ENCODE results near the gene SORBS1. TPM values are rescaled to one million over a fixed set of nuclear protein-coding genes. Genes with fewer than 3 reads are reported as not detected.

SORBS1 gene
- total and polyA plus RNA-seq, 4 donors, result 13.1 to 68.9 (median 44.0) TPM

DNA sequence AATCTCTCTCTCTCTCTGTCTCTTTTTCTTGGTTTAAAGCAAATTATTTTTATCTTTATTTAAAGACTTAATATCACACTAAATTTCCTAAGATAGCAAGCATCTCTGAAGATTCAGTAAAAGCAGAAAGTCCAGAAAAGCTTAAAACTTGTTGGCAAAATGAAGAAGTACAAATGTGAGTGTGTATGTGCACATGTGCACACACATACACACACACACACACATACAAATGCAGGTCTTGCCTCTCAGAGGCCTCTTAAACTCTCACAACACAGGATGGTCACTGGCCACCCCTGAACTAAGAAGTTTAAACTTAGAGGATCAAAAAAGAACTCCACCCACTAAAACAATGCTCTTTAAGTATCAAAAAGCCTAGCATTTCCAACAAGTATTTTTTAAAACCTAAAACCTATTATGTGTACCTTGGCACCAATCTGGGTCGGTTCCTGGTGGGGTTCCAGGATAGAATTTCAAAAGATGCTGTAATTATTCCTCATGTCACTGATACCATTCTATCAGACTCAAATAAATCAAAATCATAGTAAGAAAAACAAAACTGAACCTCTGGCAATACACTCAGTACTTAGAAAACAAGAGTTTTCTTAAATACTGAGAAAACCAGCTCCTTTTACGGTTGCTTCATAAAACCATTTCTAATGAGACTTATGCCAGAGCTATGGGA is 55.0 kb downstream of the SORBS1 start:
- TF ChIP-seq, protein P1, sequence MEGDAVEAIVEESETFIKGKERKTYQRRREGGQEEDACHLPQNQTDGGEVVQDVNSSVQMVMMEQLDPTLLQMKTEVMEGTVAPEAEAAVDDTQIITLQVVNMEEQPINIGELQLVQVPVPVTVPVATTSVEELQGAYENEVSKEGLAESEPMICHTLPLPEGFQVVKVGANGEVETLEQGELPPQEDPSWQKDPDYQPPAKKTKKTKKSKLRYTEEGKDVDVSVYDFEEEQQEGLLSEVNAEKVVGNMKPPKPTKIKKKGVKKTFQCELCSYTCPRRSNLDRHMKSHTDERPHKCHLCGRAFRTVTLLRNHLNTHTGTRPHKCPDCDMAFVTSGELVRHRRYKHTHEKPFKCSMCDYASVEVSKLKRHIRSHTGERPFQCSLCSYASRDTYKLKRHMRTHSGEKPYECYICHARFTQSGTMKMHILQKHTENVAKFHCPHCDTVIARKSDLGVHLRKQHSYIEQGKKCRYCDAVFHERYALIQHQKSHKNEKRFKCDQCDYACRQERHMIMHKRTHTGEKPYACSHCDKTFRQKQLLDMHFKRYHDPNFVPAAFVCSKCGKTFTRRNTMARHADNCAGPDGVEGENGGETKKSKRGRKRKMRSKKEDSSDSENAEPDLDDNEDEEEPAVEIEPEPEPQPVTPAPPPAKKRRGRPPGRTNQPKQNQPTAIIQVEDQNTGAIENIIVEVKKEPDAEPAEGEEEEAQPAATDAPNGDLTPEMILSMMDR (IDR thresholded peaks at IDR 0.05; ENCODE audit: control extremely low read depth, extremely low read depth), result no peak
- Histone ChIP-seq H3K27me3 (ENCODE audit: control insufficient read depth in 3 of 3, insufficient read depth in 3 of 3, low read length in 2 of 3) (no peaks in the 10 kb centered on the region), H3K4me1 (ENCODE audit: control insufficient read depth in 5 of 5, insufficient read depth in 5 of 5, low read length in 5 of 5) (peaks cover 3 to 35% (median 14%) of the 10 kb centered on the region in 5 donors), H3K36me3 (ENCODE audit: control insufficient read depth in 4 of 4, insufficient read depth in 4 of 4, low read length in 4 of 4) (no peaks in the 10 kb centered on the region), H3K9ac (ENCODE audit: insufficient read depth in 1 of 2, low read length in 2 of 2) (no peak overlapping the region), H3K4me3 (no peak overlapping the region), H3K9me3 (ENCODE audit: control insufficient read depth in 4 of 4, insufficient read depth in 3 of 4, low read length in 3 of 4) (no peaks in the 10 kb centered on the region), H3K27ac (ENCODE audit: low read depth in 1 of 2, low read length in 1 of 2) (peak overlapping the region in 1 of 2 donors; percentile 47)
- ATAC-seq (ENCODE audit: insufficient read depth, low FRiP score), result no peak
- WGBS, 2 donors, result 60 to 76% methylated on average over 2 of the region's 2 CpGs
- no peak for DNase-seq

DNA sequence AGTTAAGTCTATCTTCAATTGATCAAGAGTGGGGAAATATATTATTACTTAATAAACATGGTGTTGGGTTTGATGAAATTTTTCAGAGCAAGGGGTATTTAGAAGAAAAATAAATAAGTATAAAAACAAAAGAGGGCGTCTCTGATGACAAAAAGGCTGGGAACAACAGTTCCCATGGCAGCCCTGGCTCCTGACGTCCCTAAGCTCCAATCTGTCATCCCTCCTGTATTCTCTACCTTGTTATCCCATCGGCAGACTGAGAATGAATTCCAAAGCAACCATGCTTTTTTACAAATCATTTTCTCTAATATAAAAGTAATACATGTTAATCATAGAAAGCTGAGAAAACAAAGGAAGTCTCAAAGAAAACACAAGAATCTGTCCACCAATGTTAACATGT is 55.5 kb downstream of the SORBS1 start:
- Histone ChIP-seq H3K9me3 (ENCODE audit: control insufficient read depth in 4 of 4, insufficient read depth in 3 of 4, low read length in 3 of 4) (no peaks in the 10 kb centered on the region), H3K4me3 (no peak overlapping the region), H3K4me1 (ENCODE audit: control insufficient read depth in 5 of 5, insufficient read depth in 5 of 5, low read length in 5 of 5) (peaks cover 3 to 35% (median 14%) of the 10 kb centered on the region in 5 donors), H3K36me3 (ENCODE audit: control insufficient read depth in 4 of 4, insufficient read depth in 4 of 4, low read length in 4 of 4) (no peaks in the 10 kb centered on the region), H3K27me3 (ENCODE audit: control insufficient read depth in 3 of 3, insufficient read depth in 3 of 3, low read length in 2 of 3) (no peaks in the 10 kb centered on the region), H3K27ac (ENCODE audit: low read depth in 1 of 2, low read length in 1 of 2) (no peak overlapping the region), H3K9ac (ENCODE audit: insufficient read depth in 1 of 2, low read length in 2 of 2) (no peak overlapping the region)
- WGBS, 2 donors, result 67 to 78% methylated on average over 3 of the region's 3 CpGs
- DNase-seq, result no peak
- no peak for ATAC-seq (ENCODE audit: insufficient read depth, low FRiP score)
- TF ChIP-seq, protein P1 (IDR thresholded peaks at IDR 0.05; ENCODE audit: control extremely low read depth, extremely low read depth), result no peak

DNA sequence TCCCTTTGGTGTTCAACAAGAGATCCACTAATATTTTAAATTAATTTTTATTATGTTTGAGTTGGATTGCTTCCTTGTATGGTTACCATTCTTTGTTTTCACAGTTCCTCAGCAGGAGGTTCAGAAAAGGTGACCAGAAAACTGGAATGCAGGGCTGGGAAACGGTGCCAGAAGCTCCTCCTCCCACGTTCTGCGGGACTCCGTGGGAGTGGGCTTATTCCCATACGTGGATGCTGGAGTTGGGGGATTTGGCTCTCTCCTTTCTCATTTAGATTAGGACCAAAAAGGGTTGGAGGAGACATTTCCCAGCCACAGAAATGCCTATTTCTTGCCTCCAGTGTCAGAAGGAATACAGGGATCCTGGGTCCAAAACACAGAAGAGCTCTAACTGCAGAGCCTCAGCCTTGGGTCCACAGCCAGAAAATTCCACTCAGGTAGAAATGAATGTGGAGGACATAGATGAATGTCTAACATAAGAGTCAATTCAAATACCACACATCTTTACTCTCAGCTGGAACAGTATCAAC is 56.0 kb downstream of the SORBS1 start:
- no peak for DNase-seq
- no peaks in the 10 kb centered on the region for H3K9me3 ChIP-seq (ENCODE audit: control insufficient read depth in 4 of 4, insufficient read depth in 3 of 4, low read length in 3 of 4)
- peak overlapping the region; percentile 66 to 76 for H3K27ac ChIP-seq (ENCODE audit: low read depth in 1 of 2, low read length in 1 of 2)
- no peak for ATAC-seq (ENCODE audit: insufficient read depth, low FRiP score)
- H3K4me1 ChIP-seq (ENCODE audit: control insufficient read depth in 5 of 5, insufficient read depth in 5 of 5, low read length in 5 of 5), result peaks cover 3 to 35% (median 14%) of the 10 kb centered on the region in 5 donors
- no peaks in the 10 kb centered on the region for H3K27me3 ChIP-seq (ENCODE audit: control insufficient read depth in 3 of 3, insufficient read depth in 3 of 3, low read length in 2 of 3)
- H3K4me3 ChIP-seq, result no peak overlapping the region
- TF ChIP-seq, protein P1 (IDR thresholded peaks at IDR 0.05; ENCODE audit: control extremely low read depth, extremely low read depth), result no peak
- no peaks in the 10 kb centered on the region for H3K36me3 ChIP-seq (ENCODE audit: control insufficient read depth in 4 of 4, insufficient read depth in 4 of 4, low read length in 4 of 4)
- WGBS, 2 donors, result 57 to 86% methylated on average over 5 of the region's 5 CpGs
- no peak overlapping the region for H3K9ac ChIP-seq (ENCODE audit: insufficient read depth in 1 of 2, low read length in 2 of 2)

Data from lung (tissue), 12 donors.